HepG2 (cell line): ENCODE results near the gene TAMALIN. TPM values are rescaled to one million over a fixed set of nuclear protein-coding genes. Genes with fewer than 3 reads are reported as not detected.

ENCODE experiments used
- ATF7-NPFF ChIP-seq: sonication (generic); formaldehyde crosslinking; IDR thresholded peaks from 2 replicates; pipeline ENCODE4 v1.8.1; 2023; ENCODE audit warnings: mild to moderate bottlenecking, low read depth, missing genetic modification reagents, moderate library complexity
- CBX5 ChIP-seq: sonication (generic); formaldehyde crosslinking; IDR thresholded peaks from 2 replicates; pipeline ENCODE4 v1.4.0; 2020; ENCODE audit warnings: missing genetic modification reagents, borderline replicate concordance
- CEBPB ChIP-seq: IDR thresholded peaks from 2 replicates; pipeline ENCODE4 v1.6.1; 2011; ENCODE audit warnings: low read depth, low read length, improper control_type of control experiment, borderline replicate concordance
- CHD4 ChIP-seq: fragments of 200-600 bp; sonication (generic); IDR thresholded peaks from 2 replicates; pipeline ENCODE4 v1.7.0; 2017; ENCODE audit warnings: mild to moderate bottlenecking, low read length, borderline replicate concordance
- EEA1 ChIP-seq: sonication (generic); formaldehyde crosslinking; IDR thresholded peaks from 2 replicates; pipeline ENCODE4 v1.5.1; 2020; ENCODE audit warnings: mild to moderate bottlenecking, missing genetic modification reagents, borderline replicate concordance
- FIP1L1 ChIP-seq: fragments of 200-400 bp; formaldehyde crosslinking; IDR thresholded peaks from 2 replicates; pipeline ENCODE4 v1.6.1; 2018; ENCODE audit warnings: low read depth, mild to moderate bottlenecking, low read length, moderate library complexity, borderline replicate concordance; ENCODE audit not compliant: insufficient read depth
- HHEX ChIP-seq: IDR thresholded peaks from 2 replicates; pipeline ENCODE4 v1.6.1; 2016; ENCODE audit warnings: control low read depth
- HNRNPLL ChIP-seq: fragments of 200-400 bp; formaldehyde crosslinking; IDR thresholded peaks from 2 replicates; pipeline ENCODE4 v1.6.1; 2017; ENCODE audit warnings: mild to moderate bottlenecking, low read depth, low read length; ENCODE audit not compliant: poor library complexity, severe bottlenecking
- IRF1 ChIP-seq: sonication (generic); formaldehyde crosslinking; IDR thresholded peaks from 2 replicates; pipeline ENCODE4 v1.4.0; 2020; ENCODE audit warnings: low read depth, mild to moderate bottlenecking, missing genetic modification reagents
- NRL ChIP-seq: sonication (generic); formaldehyde crosslinking; IDR thresholded peaks from 2 replicates; pipeline ENCODE4 v1.5.0; 2020; ENCODE audit warnings: missing genetic modification reagents, mild to moderate bottlenecking, moderate library complexity, borderline replicate concordance
- PAX8 ChIP-seq: sonication (generic); formaldehyde crosslinking; IDR thresholded peaks from 2 replicates; pipeline ENCODE4 v1.8.0; 2022; ENCODE audit warnings: mild to moderate bottlenecking, missing genetic modification reagents, borderline replicate concordance
- RELA ChIP-seq: sonication (generic); formaldehyde crosslinking; IDR thresholded peaks from 2 replicates; pipeline ENCODE4 v1.4.0; 2020; ENCODE audit warnings: missing genetic modification reagents
- SP2 ChIP-seq: sonication (generic); formaldehyde crosslinking; IDR thresholded peaks from 2 replicates; pipeline ENCODE4 v1.5.1; 2020; ENCODE audit warnings: mild to moderate bottlenecking, missing genetic modification reagents
- TFDP1 ChIP-seq: IDR thresholded peaks from 2 replicates; pipeline ENCODE4 v1.6.1; 2016; ENCODE audit warnings: missing compliant biosample characterization, missing genetic modification reagents, borderline replicate concordance
- ZFP37 ChIP-seq: sonication (generic); formaldehyde crosslinking; IDR thresholded peaks from 2 replicates; pipeline ENCODE4 v1.4.0; 2020; ENCODE audit warnings: missing genetic modification reagents, borderline replicate concordance
- ZMAT3 ChIP-seq: sonication (generic); formaldehyde crosslinking; conservative IDR thresholded peaks from 2 replicates; pipeline ENCODE4 v1.7.0; 2021; ENCODE audit warnings: missing genetic modification reagents
- ZNF292 ChIP-seq: sonication (generic); formaldehyde crosslinking; IDR thresholded peaks from 2 replicates; pipeline ENCODE4 v1.8.1; 2022; ENCODE audit warnings: mild to moderate bottlenecking, low read depth, missing genetic modification reagents, borderline replicate concordance
- ZNF335 ChIP-seq: sonication (generic); formaldehyde crosslinking; IDR thresholded peaks from 2 replicates; pipeline ENCODE4 v1.4.0; 2020; ENCODE audit warnings: missing genetic modification reagents
- ZNF350 ChIP-seq: sonication (generic); formaldehyde crosslinking; IDR thresholded peaks from 2 replicates; pipeline ENCODE4 v1.4.0; 2020; ENCODE audit warnings: mild to moderate bottlenecking, low read depth, missing genetic modification reagents, borderline replicate concordance
- ZNF430 ChIP-seq: sonication (generic); formaldehyde crosslinking; IDR thresholded peaks from 2 replicates; pipeline ENCODE4 v1.9.0; 2021; ENCODE audit warnings: mild to moderate bottlenecking, missing genetic modification reagents
- ZNF431 ChIP-seq: sonication (generic); formaldehyde crosslinking; IDR thresholded peaks from 2 replicates; pipeline ENCODE4 v1.9.0; 2022; ENCODE audit warnings: missing genetic modification reagents, low read depth, mild to moderate bottlenecking, borderline replicate concordance
- ZSCAN21 ChIP-seq: sonication (generic); formaldehyde crosslinking; IDR thresholded peaks from 2 replicates; pipeline ENCODE4 v1.8.0; 2022; ENCODE audit warnings: mild to moderate bottlenecking, missing genetic modification reagents, moderate library complexity, borderline replicate concordance
- polyA plus RNA-seq, 8 experiments: library from polyadenylated mRNA; depleted of rRNA in 3 of 8; stranded (reverse) in 7 of 8; unstranded in 1 of 8; fragments of >200 nt; fragmentation: Illumina TruSeq in 4 of 8; extraction: Trizol in 4 of 8; gene quantifications; 2 replicates each; pipeline versions ENCODE4 v1.2.1 to v1.2.3, GENCODE V29; 2011 to 2016; ENCODE audit warnings: low read depth in 4 of 8, missing spikeins in 1 of 8, mixed read lengths in 1 of 8; ENCODE audit not compliant: insufficient read depth in 1 of 8
- total RNA-seq, 5 experiments: library from RNA; depleted of rRNA; stranded (reverse); fragments of >200 nt; fragmentation: Illumina TruSeq; extraction: Trizol; gene quantifications; 2 replicates each; pipeline ENCODE4 v1.2.3, GENCODE V29; 2016; ENCODE audit warnings: low read depth in 1 of 5
- TF ChIP-seq, protein P1 (sequence below): sonication (generic); formaldehyde crosslinking; IDR thresholded peaks from 2 replicates; pipeline ENCODE4 v1.9.0; 2021; ENCODE audit warnings: missing genetic modification reagents, borderline replicate concordance
- TF ChIP-seq, protein P2 (sequence below): IDR thresholded peaks from 2 replicates; pipeline ENCODE4 v1.6.1; 2016; ENCODE audit warnings: mild to moderate bottlenecking, missing biosample characterization, missing genetic modification reagents

Gene TAMALIN
- total and polyA plus RNA-seq, 2 of the 13 experiments (the other 11 are each of a cell fraction or from before 2014, with no cell fraction given) = 2.9 to 10.9 TPM

GRCh38 chr12:52024845-52025230 lies 18.1 kb downstream of the TAMALIN start (continued):
- TF ChIP-seq ATF7-NPFF (CRISPR knock-in tag) (no peak), ZFP37 (no peak), HHEX (CRISPR knock-in tag) (no peak), SP2 (CRISPR knock-in tag) (no peak), ZMAT3 (CRISPR knock-in tag) (peak; percentile 68; the same call in 1 of the 2 replicates), IRF1 (CRISPR knock-in tag) (no peak), CBX5 (CRISPR knock-in tag) (no peak), TFDP1 (peak; percentile 42; the same call in 1 of the 2 replicates), ZSCAN21 (no peak), ZNF431 (CRISPR knock-in tag) (peak; percentile 59; the same call in 1 of the 2 replicates), HNRNPLL (no peak), CHD4 (0 out of 2 replicates have a peak, but pooled peaks have one; percentile 25), ZNF292 (no peak), ZNF430 (CRISPR knock-in tag) (no peak), PAX8 (CRISPR knock-in tag) (no peak), EEA1 (CRISPR knock-in tag) (no peak), RELA (CRISPR knock-in tag) (no peak), NRL (CRISPR knock-in tag) (no peak), CEBPB (no peak), FIP1L1 (no peak), ZNF335 (no peak; the same call in 1 of the 2 replicates), ZNF350 (CRISPR knock-in tag) (no peak)
- TF ChIP-seq, protein P1, sequence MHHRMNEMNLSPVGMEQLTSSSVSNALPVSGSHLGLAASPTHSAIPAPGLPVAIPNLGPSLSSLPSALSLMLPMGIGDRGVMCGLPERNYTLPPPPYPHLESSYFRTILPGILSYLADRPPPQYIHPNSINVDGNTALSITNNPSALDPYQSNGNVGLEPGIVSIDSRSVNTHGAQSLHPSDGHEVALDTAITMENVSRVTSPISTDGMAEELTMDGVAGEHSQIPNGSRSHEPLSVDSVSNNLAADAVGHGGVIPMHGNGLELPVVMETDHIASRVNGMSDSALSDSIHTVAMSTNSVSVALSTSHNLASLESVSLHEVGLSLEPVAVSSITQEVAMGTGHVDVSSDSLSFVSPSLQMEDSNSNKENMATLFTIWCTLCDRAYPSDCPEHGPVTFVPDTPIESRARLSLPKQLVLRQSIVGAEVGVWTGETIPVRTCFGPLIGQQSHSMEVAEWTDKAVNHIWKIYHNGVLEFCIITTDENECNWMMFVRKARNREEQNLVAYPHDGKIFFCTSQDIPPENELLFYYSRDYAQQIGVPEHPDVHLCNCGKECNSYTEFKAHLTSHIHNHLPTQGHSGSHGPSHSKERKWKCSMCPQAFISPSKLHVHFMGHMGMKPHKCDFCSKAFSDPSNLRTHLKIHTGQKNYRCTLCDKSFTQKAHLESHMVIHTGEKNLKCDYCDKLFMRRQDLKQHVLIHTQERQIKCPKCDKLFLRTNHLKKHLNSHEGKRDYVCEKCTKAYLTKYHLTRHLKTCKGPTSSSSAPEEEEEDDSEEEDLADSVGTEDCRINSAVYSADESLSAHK = no peak
- TF ChIP-seq, protein P2, sequence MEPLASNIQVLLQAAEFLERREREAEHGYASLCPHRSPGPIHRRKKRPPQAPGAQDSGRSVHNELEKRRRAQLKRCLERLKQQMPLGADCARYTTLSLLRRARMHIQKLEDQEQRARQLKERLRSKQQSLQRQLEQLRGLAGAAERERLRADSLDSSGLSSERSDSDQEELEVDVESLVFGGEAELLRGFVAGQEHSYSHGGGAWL = no peak
